Aorta (tissue), 5 donors: ENCODE measurements around the gene HK1. TPM values are rescaled to one million over a fixed set of nuclear protein-coding genes. Genes with fewer than 3 reads are reported as not detected.

Source experiments
- ATAC-seq: fragments of 200-7000 bp; cut with Tn5 transposase; one replicate; pipeline ENCODE4 v1.9.1; 2022; ENCODE audit warnings: moderate library complexity; ENCODE audit not compliant: low FRiP score
- DNase-seq, 2 donors: peaks; one replicate each; pipeline ENCODE4 v3.0.0-alpha.2; 2020
- H3K27ac ChIP-seq, 2 donors: one replicate each; pipeline ENCODE4 v1.5.1; 2013; ENCODE audit warnings: low read length in 2 of 2, mild to moderate bottlenecking in 2 of 2, moderate library complexity in 2 of 2, control low read depth in 1 of 2, inconsistent platforms in 1 of 2, low read depth in 1 of 2
- H3K27me3 ChIP-seq, 2 donors: one replicate each; pipeline ENCODE4 v1.6.1; 2013; ENCODE audit warnings: control low read depth in 1 of 2, low read length in 1 of 2, mild to moderate bottlenecking in 1 of 2, moderate library complexity in 1 of 2; ENCODE audit not compliant: insufficient read depth in 2 of 2, control insufficient read depth in 1 of 2
- H3K36me3 ChIP-seq, 2 donors: one replicate each; pipeline ENCODE4 v1.6.1; 2013; ENCODE audit warnings: control low read depth in 1 of 2, low read length in 1 of 2, mild to moderate bottlenecking in 1 of 2; ENCODE audit not compliant: insufficient read depth in 2 of 2, control insufficient read depth in 1 of 2
- H3K4me1 ChIP-seq, 2 donors: one replicate each; pipeline ENCODE4 v1.6.1; 2013; ENCODE audit warnings: low read length in 2 of 2, control low read depth in 1 of 2, mild to moderate bottlenecking in 1 of 2, moderate library complexity in 1 of 2; ENCODE audit not compliant: insufficient read depth in 2 of 2, control insufficient read depth in 1 of 2
- H3K4me3 ChIP-seq, 2 donors: one replicate each; pipeline ENCODE4 v1.5.1; 2013; ENCODE audit warnings: low read length in 2 of 2, control low read depth in 1 of 2, mild to moderate bottlenecking in 1 of 2
- H3K9me3 ChIP-seq: one replicate; pipeline ENCODE4 v1.6.1; 2013; ENCODE audit warnings: mild to moderate bottlenecking, low read length; ENCODE audit not compliant: control insufficient read depth
- WGBS, 2 donors: extraction: QIAGEN DNeasy Blood & Tissue Kit; methylation state at CpG; one replicate each; pipeline ENCODE4 v1.1.7; 2013; 5-methylcytosine and 5-hydroxymethylcytosine counted together
- intact Hi-C, 2 donors: fragments of 100-400 bp; cut with DNase I; formaldehyde crosslinking; loops; one replicate each; pipeline versions ENCODE4 v1.14.2 to v1.15.0; 2022
- polyA plus RNA-seq, 2 donors: library from polyadenylated mRNA; stranded (reverse); fragments of 200-250 nt; gene quantifications; one replicate each; pipeline ENCODE4 v1.2.3, GENCODE V29; 2013
- total RNA-seq, 2 donors: library from RNA; stranded (reverse); fragmentation: NEBNext Ultra II Directional; extraction: Animal tissue kit (Norgen Biotek cat#: 25700); gene quantifications; one replicate each; pipeline ENCODE4 v1.2.1, GENCODE V29; 2021
- donor health status: healthy with polysubstance abuse.
- donor health status: Bipolar disorder and iron deficiency.
- donor health status: DM: no; HTN: no; CAD: no.
- donor health status: DM: no; HTN: no; CAD: no.
- donor health status: DM: yes; HTN: yes; CAD: no.

HK1 gene
- total and polyA plus RNA-seq, 4 donors, result 41.7 to 133 (median 92.2) TPM

GRCh38 chr10:69379800-69380199, 101.5 kb downstream of the HK1 start:
- peak in 1 of 2 donors; percentile 76 for DNase-seq
- intact Hi-C loops, result loop anchor here in 1 of 2 donors (5.0 kb wide), 1 partner anchor 62 kb away; no protein-coding TSS in a partner anchor
- peaks cover 9 to 11% of the 10 kb centered on the region in 2 donors for H3K36me3 ChIP-seq
- H3K27ac ChIP-seq, result no peak overlapping the region
- no peaks in the 10 kb centered on the region for H3K4me1 ChIP-seq
- no peak for ATAC-seq
- 94% methylated on average over 16 of the region's 16 CpGs for WGBS, 2 donors
- H3K4me3 ChIP-seq, result no peak overlapping the region
- no peaks in the 10 kb centered on the region for H3K9me3 ChIP-seq
- no peaks in the 10 kb centered on the region for H3K27me3 ChIP-seq

- peak; percentile 43 for ATAC-seq
- Histone ChIP-seq H3K27ac (no peak overlapping the region), H3K27me3 (no peaks in the 10 kb centered on the region), H3K9me3 (no peaks in the 10 kb centered on the region), H3K4me3 (no peak overlapping the region), H3K36me3 (peaks cover 11 to 19% of the 10 kb centered on the region in 2 donors), H3K4me1 (no peaks in the 10 kb centered on the region)
- no peak for DNase-seq
- 78 to 80% methylated on average over 26 of the region's 26 CpGs for WGBS, 2 donors
- intact Hi-C loops, result no loop called here
Measured at GRCh38 chr10:69382382-69383117, 104.3 kb downstream of the HK1 start.

DNA sequence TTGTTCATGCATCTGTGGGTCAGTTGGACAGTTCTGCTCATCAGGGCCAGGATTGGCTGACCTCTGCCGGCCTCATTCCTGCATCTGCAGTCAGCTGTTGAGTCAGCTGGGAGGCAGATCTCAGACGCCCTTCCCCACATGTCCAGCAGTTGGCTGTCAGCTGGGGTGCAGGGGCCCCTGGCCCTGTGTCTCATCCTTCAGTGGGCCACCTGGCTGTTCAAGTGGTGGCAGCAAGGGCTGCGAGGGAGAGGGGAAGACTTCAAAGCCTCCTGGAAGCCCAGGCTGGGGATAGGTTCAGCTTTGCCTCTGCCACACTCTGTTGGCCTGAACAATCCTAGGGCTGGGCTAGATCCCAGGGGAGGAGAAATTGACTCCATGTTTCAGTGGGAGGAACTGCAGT, 105.3 kb downstream of the HK1 start:
- WGBS, 2 donors, result 36% methylated on average over 3 of the region's 3 CpGs
- intact Hi-C loops, result no loop called here
- H3K27ac ChIP-seq, result peak overlapping the region in 1 of 2 donors; percentile 7
- H3K4me1 ChIP-seq, result no peaks in the 10 kb centered on the region
- no peaks in the 10 kb centered on the region for H3K27me3 ChIP-seq
- no peak for DNase-seq
- peaks cover 11 to 20% of the 10 kb centered on the region in 2 donors for H3K36me3 ChIP-seq
- ATAC-seq, result peak; percentile 52
- H3K9me3 ChIP-seq, result no peaks in the 10 kb centered on the region
- H3K4me3 ChIP-seq, result no peak overlapping the region

- H3K9me3 ChIP-seq, result no peaks in the 10 kb centered on the region
- peaks cover 15 to 23% of the 10 kb centered on the region in 2 donors for H3K36me3 ChIP-seq
- no peak overlapping the region for H3K4me3 ChIP-seq
- no peak for ATAC-seq
- intact Hi-C loops, result no loop called here
- no peak overlapping the region for H3K27ac ChIP-seq
- no peaks in the 10 kb centered on the region for H3K4me1 ChIP-seq
- no peaks in the 10 kb centered on the region for H3K27me3 ChIP-seq
- no peak for DNase-seq
- 84% methylated on average over 10 of the region's 10 CpGs for WGBS, 2 donors
Measured at GRCh38 chr10:69384320-69384719, 106.0 kb downstream of the HK1 start.

GRCh38 chr10:69385454-69386350, 107.4 kb downstream of the HK1 start:
- intact Hi-C loops, result no loop called here
- DNase-seq (no peak), ATAC-seq (no peak)
- WGBS, 2 donors, result 78% methylated on average over 11 of the region's 11 CpGs
- H3K9me3 ChIP-seq, result no peaks in the 10 kb centered on the region
- peaks cover 15 to 23% of the 10 kb centered on the region in 2 donors for H3K36me3 ChIP-seq
- peak overlapping the region in 1 of 2 donors; percentile 17 for H3K27ac ChIP-seq
- no peak overlapping the region for H3K4me3 ChIP-seq
- H3K4me1 ChIP-seq, result no peaks in the 10 kb centered on the region
- H3K27me3 ChIP-seq, result no peaks in the 10 kb centered on the region

GRCh38 chr10:69387500-69387899, 109.2 kb downstream of the HK1 start:
- Histone ChIP-seq H3K4me3 (no peak overlapping the region), H3K9me3 (no peaks in the 10 kb centered on the region), H3K36me3 (peaks cover 18 to 21% of the 10 kb centered on the region in 2 donors), H3K27ac (no peak overlapping the region), H3K27me3 (no peaks in the 10 kb centered on the region), H3K4me1 (no peaks in the 10 kb centered on the region)
- whole genome bisulfite sequencing, 2 donors, result 89 to 90% methylated on average over 3 of the region's 3 CpGs
- ATAC-seq (no peak), DNase-seq (no peak)
- intact Hi-C loops, result no loop called here

DNA sequence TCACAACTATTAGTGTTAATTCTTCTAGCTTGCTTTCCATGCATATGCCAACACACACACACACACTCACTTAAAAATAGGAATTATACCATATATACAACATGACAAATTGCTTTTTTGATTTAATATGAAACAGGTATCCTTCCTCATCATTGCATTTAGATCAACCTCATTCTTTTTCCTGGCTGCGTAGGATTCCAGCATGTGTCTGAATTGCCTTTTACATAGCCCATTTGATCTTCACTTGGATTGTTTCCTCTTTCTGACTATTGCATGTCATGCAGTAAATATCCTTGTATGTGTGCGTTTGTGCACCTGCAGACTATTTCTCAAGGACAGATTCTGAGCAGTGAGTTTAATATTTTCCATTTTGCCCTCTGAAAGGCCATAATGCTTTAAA, 110.2 kb downstream of the HK1 start:
- ATAC-seq (no peak), DNase-seq (no peak)
- no peaks in the 10 kb centered on the region for H3K4me1 ChIP-seq
- WGBS, 2 donors, result 96 to 98% methylated on average over 2 of the region's 2 CpGs
- H3K4me3 ChIP-seq, result no peak overlapping the region
- H3K27me3 ChIP-seq, result no peaks in the 10 kb centered on the region
- no peaks in the 10 kb centered on the region for H3K9me3 ChIP-seq
- intact Hi-C loops, result no loop called here
- H3K27ac ChIP-seq, result no peak overlapping the region
- H3K36me3 ChIP-seq, result peaks cover 17 to 20% of the 10 kb centered on the region in 2 donors

GRCh38 chr10:69389827-69390490, 111.7 kb downstream of the HK1 start:
- peaks cover 10 to 11% of the 10 kb centered on the region in 2 donors for H3K36me3 ChIP-seq

More at GRCh38 chr10:69389827-69390490, 111.7 kb downstream of the HK1 start:
- H3K4me1 ChIP-seq, result no peaks in the 10 kb centered on the region
- H3K4me3 ChIP-seq, result no peak overlapping the region
- H3K9me3 ChIP-seq, result no peaks in the 10 kb centered on the region
- peak overlapping the region in 1 of 2 donors; percentile 30 for H3K27ac ChIP-seq
- DNase-seq (peak in 1 of 2 donors; percentile 73), ATAC-seq (peak; percentile 53)
- intact Hi-C loops, result loop anchor here in 1 of 2 donors (2.0 to 5.0 kb wide), 2 partner anchors 73 to 151 kb away; no protein-coding TSS in a partner anchor
- no peaks in the 10 kb centered on the region for H3K27me3 ChIP-seq
- WGBS, 2 donors, result 55 to 61% methylated on average over 8 of the region's 8 CpGs
